Measurements from ENCODE around the gene DPRX. TPM values are rescaled to one million over a fixed set of nuclear protein-coding genes. Genes with fewer than 3 reads are reported as not detected.

DPRX gene
- polyA plus RNA-seq, 1 donor from 2014 or later = not detected

GRCh38 chr19:53647792-53648191 is 16.0 kb downstream of the DPRX start:
- Histone ChIP-seq H3K4me2 (ENCODE audit: low read length) (no peak overlapping the region), H3K9me3 (ENCODE audit: low read length) (no peaks in the 10 kb centered on the region), H3K4me3 (ENCODE audit: low read length) (no peak overlapping the region), H3F3A (ENCODE audit: insufficient read depth, low read length, poor library complexity, severe bottlenecking) (no peaks in the 10 kb centered on the region), H3K27ac (ENCODE audit: low read length) (no peak overlapping the region), H3K36me3 (ENCODE audit: insufficient read depth, low read length) (no peaks in the 10 kb centered on the region), H3K9ac (ENCODE audit: low read length) (no peak overlapping the region), H4K20me1 (ENCODE audit: insufficient read depth) (no peaks in the 10 kb centered on the region), H2AFZ (ENCODE audit: low read depth, low read length) (no peak overlapping the region), H3K9me2 (ENCODE audit: insufficient read depth, low read length) (no peaks in the 10 kb centered on the region), H3K79me2 (replicated peaks; ENCODE audit: insufficient read depth, low read length) (no peaks in the 10 kb centered on the region), H3K27me3 (ENCODE audit: insufficient read depth, low read depth, low read length) (no peaks in the 10 kb centered on the region)
- TF ChIP-seq, protein P1, sequence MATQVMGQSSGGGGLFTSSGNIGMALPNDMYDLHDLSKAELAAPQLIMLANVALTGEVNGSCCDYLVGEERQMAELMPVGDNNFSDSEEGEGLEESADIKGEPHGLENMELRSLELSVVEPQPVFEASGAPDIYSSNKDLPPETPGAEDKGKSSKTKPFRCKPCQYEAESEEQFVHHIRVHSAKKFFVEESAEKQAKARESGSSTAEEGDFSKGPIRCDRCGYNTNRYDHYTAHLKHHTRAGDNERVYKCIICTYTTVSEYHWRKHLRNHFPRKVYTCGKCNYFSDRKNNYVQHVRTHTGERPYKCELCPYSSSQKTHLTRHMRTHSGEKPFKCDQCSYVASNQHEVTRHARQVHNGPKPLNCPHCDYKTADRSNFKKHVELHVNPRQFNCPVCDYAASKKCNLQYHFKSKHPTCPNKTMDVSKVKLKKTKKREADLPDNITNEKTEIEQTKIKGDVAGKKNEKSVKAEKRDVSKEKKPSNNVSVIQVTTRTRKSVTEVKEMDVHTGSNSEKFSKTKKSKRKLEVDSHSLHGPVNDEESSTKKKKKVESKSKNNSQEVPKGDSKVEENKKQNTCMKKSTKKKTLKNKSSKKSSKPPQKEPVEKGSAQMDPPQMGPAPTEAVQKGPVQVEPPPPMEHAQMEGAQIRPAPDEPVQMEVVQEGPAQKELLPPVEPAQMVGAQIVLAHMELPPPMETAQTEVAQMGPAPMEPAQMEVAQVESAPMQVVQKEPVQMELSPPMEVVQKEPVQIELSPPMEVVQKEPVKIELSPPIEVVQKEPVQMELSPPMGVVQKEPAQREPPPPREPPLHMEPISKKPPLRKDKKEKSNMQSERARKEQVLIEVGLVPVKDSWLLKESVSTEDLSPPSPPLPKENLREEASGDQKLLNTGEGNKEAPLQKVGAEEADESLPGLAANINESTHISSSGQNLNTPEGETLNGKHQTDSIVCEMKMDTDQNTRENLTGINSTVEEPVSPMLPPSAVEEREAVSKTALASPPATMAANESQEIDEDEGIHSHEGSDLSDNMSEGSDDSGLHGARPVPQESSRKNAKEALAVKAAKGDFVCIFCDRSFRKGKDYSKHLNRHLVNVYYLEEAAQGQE (IDR thresholded peaks at IDR 0.05; ENCODE audit: borderline replicate concordance) = no peak
- TF ChIP-seq MXI1 (conservative IDR thresholded peaks at IDR 0.05; ENCODE audit: poor library complexity, severe bottlenecking) (no peak), EP300 (conservative IDR thresholded peaks at IDR 0.05; ENCODE audit: poor library complexity, severe bottlenecking) (no peak), POLR2AphosphoS5 (IDR thresholded peaks at IDR 0.05) (no peak), EZH2 (IDR thresholded peaks at IDR 0.05; ENCODE audit: borderline replicate concordance, insufficient read depth, low read length, poor library complexity, severe bottlenecking) (no peak), SMC3 (conservative IDR thresholded peaks at IDR 0.05; ENCODE audit: poor library complexity) (no peak), TAF1 (IDR thresholded peaks at IDR 0.05; ENCODE audit: low read depth) (no peak), RAD21 (conservative IDR thresholded peaks at IDR 0.05) (no peak)
- TF ChIP-seq, protein P2, sequence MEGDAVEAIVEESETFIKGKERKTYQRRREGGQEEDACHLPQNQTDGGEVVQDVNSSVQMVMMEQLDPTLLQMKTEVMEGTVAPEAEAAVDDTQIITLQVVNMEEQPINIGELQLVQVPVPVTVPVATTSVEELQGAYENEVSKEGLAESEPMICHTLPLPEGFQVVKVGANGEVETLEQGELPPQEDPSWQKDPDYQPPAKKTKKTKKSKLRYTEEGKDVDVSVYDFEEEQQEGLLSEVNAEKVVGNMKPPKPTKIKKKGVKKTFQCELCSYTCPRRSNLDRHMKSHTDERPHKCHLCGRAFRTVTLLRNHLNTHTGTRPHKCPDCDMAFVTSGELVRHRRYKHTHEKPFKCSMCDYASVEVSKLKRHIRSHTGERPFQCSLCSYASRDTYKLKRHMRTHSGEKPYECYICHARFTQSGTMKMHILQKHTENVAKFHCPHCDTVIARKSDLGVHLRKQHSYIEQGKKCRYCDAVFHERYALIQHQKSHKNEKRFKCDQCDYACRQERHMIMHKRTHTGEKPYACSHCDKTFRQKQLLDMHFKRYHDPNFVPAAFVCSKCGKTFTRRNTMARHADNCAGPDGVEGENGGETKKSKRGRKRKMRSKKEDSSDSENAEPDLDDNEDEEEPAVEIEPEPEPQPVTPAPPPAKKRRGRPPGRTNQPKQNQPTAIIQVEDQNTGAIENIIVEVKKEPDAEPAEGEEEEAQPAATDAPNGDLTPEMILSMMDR (IDR thresholded peaks at IDR 0.05; ENCODE audit: poor library complexity, severe bottlenecking) = no peak

- no peaks in the 10 kb centered on the region for H3K9me2 ChIP-seq (ENCODE audit: insufficient read depth, low read length)
- H2AFZ ChIP-seq (ENCODE audit: low read depth, low read length) = no peak overlapping the region
- no peak for TF ChIP-seq POLR2AphosphoS5 (IDR thresholded peaks at IDR 0.05)
- no peak for TF ChIP-seq EZH2 (IDR thresholded peaks at IDR 0.05; ENCODE audit: borderline replicate concordance, insufficient read depth, low read length, poor library complexity, severe bottlenecking)
- TF ChIP-seq, protein P1 (IDR thresholded peaks at IDR 0.05; ENCODE audit: borderline replicate concordance) = no peak
- H4K20me1 ChIP-seq (ENCODE audit: insufficient read depth) = no peaks in the 10 kb centered on the region
- no peak overlapping the region for H3K27ac ChIP-seq (ENCODE audit: low read length)
- H3K9me3 ChIP-seq (ENCODE audit: low read length) = no peaks in the 10 kb centered on the region
- H3K36me3 ChIP-seq (ENCODE audit: insufficient read depth, low read length) = no peaks in the 10 kb centered on the region
- no peaks in the 10 kb centered on the region for H3F3A ChIP-seq (ENCODE audit: insufficient read depth, low read length, poor library complexity, severe bottlenecking)
- no peaks in the 10 kb centered on the region for H3K27me3 ChIP-seq (ENCODE audit: insufficient read depth, low read depth, low read length)
- no peak overlapping the region for H3K4me2 ChIP-seq (ENCODE audit: low read length)
- H3K9ac ChIP-seq (ENCODE audit: low read length) = no peak overlapping the region
- no peaks in the 10 kb centered on the region for H3K79me2 ChIP-seq (replicated peaks; ENCODE audit: insufficient read depth, low read length)
- H3K4me3 ChIP-seq (ENCODE audit: low read length) = no peak overlapping the region
Measured at GRCh38 chr19:53649746-53650593, 18.2 kb downstream of the DPRX start.
